Activated T-cell treated with anti-CD3 and anti-CD28 coated beads, Interleukin-2, amount 50 U/mL, for 72 hours (primary cell): ENCODE results near the gene CHST4. TPM values are rescaled to one million over a fixed set of nuclear protein-coding genes. Genes with fewer than 3 reads are reported as not detected.

Experiments used
- total RNA-seq, 2 donors: library from RNA; stranded (reverse); gene quantifications; one replicate each; pipeline ENCODE4 v1.2.3, GENCODE V29; 2022

The CHST4 gene
- total RNA-seq, 2 donors from 2014 or later: not detected

Other genes starting within 250 kb of the CHST4 start
- 10 to 100 TPM; 21.8 to 26.7 TPM for gene CMTR2, start 237.0 kb upstream of the CHST4 start, total RNA-seq
- gene CALB2, start 167.7 kb upstream of the CHST4 start, total RNA-seq: not detected
- not detected for gene TLE7, start 84.4 kb upstream of the CHST4 start, total RNA-seq
- gene ZNF23, start 64.2 kb upstream of the CHST4 start, total RNA-seq: 10 to 100 TPM in 1 of 2 donors, 1 to 10 TPM in 1; 9.7 to 11.9 TPM
- 1 to 10 TPM; 4.5 to 4.9 TPM for gene ZNF19, start 37.1 kb upstream of the CHST4 start, total RNA-seq
- not detected for gene TAT, start 50.7 kb downstream of the CHST4 start, total RNA-seq
- not detected for gene MARVELD3, start 99.8 kb downstream of the CHST4 start, total RNA-seq
- gene PHLPP2, start 198.3 kb downstream of the CHST4 start, total RNA-seq: 10 to 100 TPM in 1 of 2 donors, 1 to 10 TPM in 1; 9.9 to 13.3 TPM